K562 (cell line): ENCODE data around the gene CDKN2AIPNL. TPM values are rescaled to one million over a fixed set of nuclear protein-coding genes. Genes with fewer than 3 reads are reported as not detected.

Experiments used
- TFAM ChIP-seq: fragments of 250-450 bp; sonication (Bioruptor Pico); conservative IDR thresholded peaks from 2 replicates; pipeline ENCODE4 v1.5.0; 2021; ENCODE audit warnings: mild to moderate bottlenecking, moderate library complexity
- polyA plus RNA-seq, 8 experiments: library from polyadenylated mRNA; depleted of rRNA in 4 of 8; stranded (reverse) in 5 of 8; unstranded in 3 of 8; fragments of >200 nt; fragmentation: Nextera tagmentation in 2 of 8; fragmentation: Illumina TruSeq in 1 of 8; extraction: Ambion mirVana in 2 of 8; extraction: Trizol in 1 of 8; gene quantifications; 2 replicates each; pipeline versions ENCODE4 v1.2.1 to v1.2.3, GENCODE V29; 2011 to 2014; ENCODE audit warnings: inconsistent platforms in 1 of 8, missing spikeins in 1 of 8
- total RNA-seq, 7 experiments: library from RNA; depleted of rRNA in 6 of 7; stranded (reverse); fragments of >200 nt in 6 of 7; fragmentation: Illumina TruSeq in 2 of 7; extraction: Trizol in 2 of 7; gene quantifications; 2 replicates each; pipeline versions ENCODE4 v1.2.1 to v1.2.3, GENCODE V29; 2011 to 2021; ENCODE audit warnings: low replicate concordance in 1 of 7
- TF ChIP-seq, protein P1 (sequence below): fragments of 450-650 bp; IDR thresholded peaks from 2 replicates; pipeline ENCODE4 v1.6.1; 2018; ENCODE audit not compliant: partially characterized antibody
- TF ChIP-seq, protein P2 (sequence below), 2 experiments: fragments of 450-650 bp; formaldehyde crosslinking in 1 of 2; IDR thresholded peaks; 2 replicates each; pipeline versions ENCODE4 v1.4.0 to v1.6.1; 2014 to 2020; ENCODE audit warnings: mild to moderate bottlenecking in 2 of 2, borderline replicate concordance in 1 of 2, low read depth in 1 of 2
- TF ChIP-seq, protein P3 (sequence below): fragments of 250-450 bp; sonication (Bioruptor Pico); IDR thresholded peaks from 2 replicates; pipeline ENCODE4 v1.5.0; 2020; ENCODE audit warnings: mild to moderate bottlenecking, borderline replicate concordance

Gene CDKN2AIPNL
- total and polyA plus RNA-seq, 9 of the 15 experiments (the other 6 are each of a cell fraction or from before 2014, with no cell fraction given): 19.9 to 46.9 (median 42.2) TPM

GRCh38 chr5:134370871-134371833 lies 40.5 kb downstream of the CDKN2AIPNL start, which contains the start of gene UBE2B (continued):
- TF ChIP-seq, protein P1, sequence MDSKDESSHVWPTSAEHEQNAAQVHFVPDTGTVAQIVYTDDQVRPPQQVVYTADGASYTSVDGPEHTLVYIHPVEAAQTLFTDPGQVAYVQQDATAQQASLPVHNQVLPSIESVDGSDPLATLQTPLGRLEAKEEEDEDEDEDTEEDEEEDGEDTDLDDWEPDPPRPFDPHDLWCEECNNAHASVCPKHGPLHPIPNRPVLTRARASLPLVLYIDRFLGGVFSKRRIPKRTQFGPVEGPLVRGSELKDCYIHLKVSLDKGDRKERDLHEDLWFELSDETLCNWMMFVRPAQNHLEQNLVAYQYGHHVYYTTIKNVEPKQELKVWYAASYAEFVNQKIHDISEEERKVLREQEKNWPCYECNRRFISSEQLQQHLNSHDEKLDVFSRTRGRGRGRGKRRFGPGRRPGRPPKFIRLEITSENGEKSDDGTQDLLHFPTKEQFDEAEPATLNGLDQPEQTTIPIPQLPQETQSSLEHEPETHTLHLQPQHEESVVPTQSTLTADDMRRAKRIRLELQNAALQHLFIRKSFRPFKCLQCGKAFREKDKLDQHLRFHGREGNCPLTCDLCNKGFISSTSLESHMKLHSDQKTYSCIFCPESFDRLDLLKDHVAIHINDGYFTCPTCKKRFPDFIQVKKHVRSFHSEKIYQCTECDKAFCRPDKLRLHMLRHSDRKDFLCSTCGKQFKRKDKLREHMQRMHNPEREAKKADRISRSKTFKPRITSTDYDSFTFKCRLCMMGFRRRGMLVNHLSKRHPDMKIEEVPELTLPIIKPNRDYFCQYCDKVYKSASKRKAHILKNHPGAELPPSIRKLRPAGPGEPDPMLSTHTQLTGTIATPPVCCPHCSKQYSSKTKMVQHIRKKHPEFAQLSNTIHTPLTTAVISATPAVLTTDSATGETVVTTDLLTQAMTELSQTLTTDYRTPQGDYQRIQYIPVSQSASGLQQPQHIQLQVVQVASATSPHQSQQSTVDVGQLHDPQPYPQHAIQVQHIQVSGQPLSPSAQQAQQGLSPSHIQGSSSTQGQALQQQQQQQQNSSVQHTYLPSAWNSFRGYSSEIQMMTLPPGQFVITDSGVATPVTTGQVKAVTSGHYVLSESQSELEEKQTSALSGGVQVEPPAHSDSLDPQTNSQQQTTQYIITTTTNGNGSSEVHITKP: peak; percentile 100
- TF ChIP-seq, protein P2, sequence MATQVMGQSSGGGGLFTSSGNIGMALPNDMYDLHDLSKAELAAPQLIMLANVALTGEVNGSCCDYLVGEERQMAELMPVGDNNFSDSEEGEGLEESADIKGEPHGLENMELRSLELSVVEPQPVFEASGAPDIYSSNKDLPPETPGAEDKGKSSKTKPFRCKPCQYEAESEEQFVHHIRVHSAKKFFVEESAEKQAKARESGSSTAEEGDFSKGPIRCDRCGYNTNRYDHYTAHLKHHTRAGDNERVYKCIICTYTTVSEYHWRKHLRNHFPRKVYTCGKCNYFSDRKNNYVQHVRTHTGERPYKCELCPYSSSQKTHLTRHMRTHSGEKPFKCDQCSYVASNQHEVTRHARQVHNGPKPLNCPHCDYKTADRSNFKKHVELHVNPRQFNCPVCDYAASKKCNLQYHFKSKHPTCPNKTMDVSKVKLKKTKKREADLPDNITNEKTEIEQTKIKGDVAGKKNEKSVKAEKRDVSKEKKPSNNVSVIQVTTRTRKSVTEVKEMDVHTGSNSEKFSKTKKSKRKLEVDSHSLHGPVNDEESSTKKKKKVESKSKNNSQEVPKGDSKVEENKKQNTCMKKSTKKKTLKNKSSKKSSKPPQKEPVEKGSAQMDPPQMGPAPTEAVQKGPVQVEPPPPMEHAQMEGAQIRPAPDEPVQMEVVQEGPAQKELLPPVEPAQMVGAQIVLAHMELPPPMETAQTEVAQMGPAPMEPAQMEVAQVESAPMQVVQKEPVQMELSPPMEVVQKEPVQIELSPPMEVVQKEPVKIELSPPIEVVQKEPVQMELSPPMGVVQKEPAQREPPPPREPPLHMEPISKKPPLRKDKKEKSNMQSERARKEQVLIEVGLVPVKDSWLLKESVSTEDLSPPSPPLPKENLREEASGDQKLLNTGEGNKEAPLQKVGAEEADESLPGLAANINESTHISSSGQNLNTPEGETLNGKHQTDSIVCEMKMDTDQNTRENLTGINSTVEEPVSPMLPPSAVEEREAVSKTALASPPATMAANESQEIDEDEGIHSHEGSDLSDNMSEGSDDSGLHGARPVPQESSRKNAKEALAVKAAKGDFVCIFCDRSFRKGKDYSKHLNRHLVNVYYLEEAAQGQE (IDR thresholded peaks at IDR 0.05; ENCODE audit: borderline replicate concordance): peak; percentile 98
- TF ChIP-seq, protein P2 (CRISPR knock-in tag; IDR thresholded peaks at IDR 0.05; ENCODE audit: low read depth): no peak
- TF ChIP-seq, protein P3, sequence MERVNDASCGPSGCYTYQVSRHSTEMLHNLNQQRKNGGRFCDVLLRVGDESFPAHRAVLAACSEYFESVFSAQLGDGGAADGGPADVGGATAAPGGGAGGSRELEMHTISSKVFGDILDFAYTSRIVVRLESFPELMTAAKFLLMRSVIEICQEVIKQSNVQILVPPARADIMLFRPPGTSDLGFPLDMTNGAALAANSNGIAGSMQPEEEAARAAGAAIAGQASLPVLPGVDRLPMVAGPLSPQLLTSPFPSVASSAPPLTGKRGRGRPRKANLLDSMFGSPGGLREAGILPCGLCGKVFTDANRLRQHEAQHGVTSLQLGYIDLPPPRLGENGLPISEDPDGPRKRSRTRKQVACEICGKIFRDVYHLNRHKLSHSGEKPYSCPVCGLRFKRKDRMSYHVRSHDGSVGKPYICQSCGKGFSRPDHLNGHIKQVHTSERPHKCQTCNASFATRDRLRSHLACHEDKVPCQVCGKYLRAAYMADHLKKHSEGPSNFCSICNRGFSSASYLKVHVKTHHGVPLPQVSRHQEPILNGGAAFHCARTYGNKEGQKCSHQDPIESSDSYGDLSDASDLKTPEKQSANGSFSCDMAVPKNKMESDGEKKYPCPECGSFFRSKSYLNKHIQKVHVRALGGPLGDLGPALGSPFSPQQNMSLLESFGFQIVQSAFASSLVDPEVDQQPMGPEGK (CRISPR knock-in tag): no peak
- no peak for TF ChIP-seq TFAM (CRISPR knock-in tag)
